ENCODE data around the gene LGALS7B. TPM values are rescaled to one million over a fixed set of nuclear protein-coding genes. Genes with fewer than 3 reads are reported as not detected.
"Not testable (repeated sequence)": the region's sequence is repeated elsewhere in the genome, so short reads cannot be mapped to it uniquely, and the experiment has no call there.

Gene LGALS7B
- total and polyA plus RNA-seq, 10 donors: 1.1 to 167 (median 33.5) TPM; not detected in 3

- WGBS, 5 donors: 89 to 98% (median 95%) methylated on average over 12 of the region's 12 CpGs
- H3K9me3 ChIP-seq: no peaks in the 10 kb centered on the region
- peak; percentile 47 for DNase-seq
- H3K4me3 ChIP-seq: no peak overlapping the region
- no peaks in the 10 kb centered on the region for H3K27me3 ChIP-seq (replicated peaks in 1 of 7)
- no peak for TF ChIP-seq CTCF (IDR thresholded peaks at IDR 0.05 in 8 of 11, conservative IDR thresholded peaks at IDR 0.05 in 3 of 11)
- no peak for TF ChIP-seq POLR2AphosphoS5 (IDR thresholded peaks at IDR 0.05)
- TF ChIP-seq POLR2A (IDR thresholded peaks at IDR 0.05): no peak
- peaks cover 0 to 30% (median 8%) of the 10 kb centered on the region in 6 donors for H3K36me3 ChIP-seq
- no peak overlapping the region for H3K27ac ChIP-seq
- intact Hi-C loops (cut with DNase I; ENCODE audit: low total_unique reads): no loop called here
- peaks cover 0 to 16% (median 8%) of the 10 kb centered on the region in 6 donors for H3K4me1 ChIP-seq
Observed at GRCh38 chr19:38801359-38802095, 12.5 kb downstream of the LGALS7B start.

- Histone ChIP-seq H3K36me3 (peaks cover 0 to 30% (median 8%) of the 10 kb centered on the region in 6 donors), H3K27me3 (replicated peaks in 1 of 7) (no peaks in the 10 kb centered on the region), H3K9me3 (no peaks in the 10 kb centered on the region), H3K27ac (no peak overlapping the region), H3K4me1 (peaks cover 0 to 16% (median 10%) of the 10 kb centered on the region in 6 donors), H3K4me3 (no peak overlapping the region)
- intact Hi-C loops (cut with DNase I; ENCODE audit: low total_unique reads): no loop called here
- no peak for TF ChIP-seq POLR2AphosphoS5 (IDR thresholded peaks at IDR 0.05)
- peak; percentile 51 for DNase-seq
- 91 to 96% (median 92%) methylated on average over 10 of the region's 10 CpGs for WGBS, 5 donors
Observed at GRCh38 chr19:38803543-38803942, 14.5 kb downstream of the LGALS7B start.

- Histone ChIP-seq H3K4me1 (peaks cover 0 to 16% (median 10%) of the 10 kb centered on the region in 6 donors), H3K27me3 (replicated peaks in 1 of 7) (no peaks in the 10 kb centered on the region), H3K4me3 (no peak overlapping the region), H3K36me3 (peaks cover 0 to 30% (median 8%) of the 10 kb centered on the region in 6 donors), H3K27ac (peak overlapping the region in 4 of 8 donors; percentile 20 to 62 (median 28)), H3K9me3 (no peaks in the 10 kb centered on the region)
- peak; percentile 15 for DNase-seq
- WGBS, 5 donors: 34 to 45% (median 41%) methylated on average over 1 of the region's 1 CpG
- intact Hi-C loops (cut with DNase I; ENCODE audit: low total_unique reads): no loop called here
- TF ChIP-seq CTCF (IDR thresholded peaks at IDR 0.05 in 8 of 11, conservative IDR thresholded peaks at IDR 0.05 in 3 of 11) (no peak), POLR2AphosphoS5 (IDR thresholded peaks at IDR 0.05) (no peak), POLR2A (IDR thresholded peaks at IDR 0.05) (no peak)
Observed at GRCh38 chr19:38805180-38805579, 16.2 kb downstream of the LGALS7B start.

GRCh38 chr19:38806371-38806770, 17.4 kb downstream of the LGALS7B start:
- Histone ChIP-seq H3K9me3 (no peaks in the 10 kb centered on the region), H3K4me1 (peaks cover 0 to 16% (median 10%) of the 10 kb centered on the region in 6 donors), H3K27ac (peak overlapping the region in 1 of 8 donors; percentile 7), H3K27me3 (replicated peaks in 1 of 7) (no peaks in the 10 kb centered on the region), H3K36me3 (peaks cover 0 to 22% (median 4%) of the 10 kb centered on the region in 6 donors), H3K4me3 (no peak overlapping the region)
- peak; percentile 57 for DNase-seq
- TF ChIP-seq CTCF (IDR thresholded peaks at IDR 0.05 in 8 of 11, conservative IDR thresholded peaks at IDR 0.05 in 3 of 11) (no peak), POLR2AphosphoS5 (IDR thresholded peaks at IDR 0.05) (no peak), POLR2A (IDR thresholded peaks at IDR 0.05) (no peak)
- intact Hi-C loops (cut with DNase I; ENCODE audit: low total_unique reads): no loop called here
- WGBS, 5 donors: 86 to 95% (median 88%) methylated on average over 6 of the region's 6 CpGs

GRCh38 chr19:38807374-38808098, 18.5 kb downstream of the LGALS7B start:
- Histone ChIP-seq H3K4me1 (peaks cover 0 to 16% (median 10%) of the 10 kb centered on the region in 6 donors), H3K27ac (peak overlapping the region in 1 of 8 donors; percentile 23), H3K36me3 (peaks cover 0 to 10% (median 0%) of the 10 kb centered on the region in 6 donors)
- H3K9me3 ChIP-seq; H3K4me3 ChIP-seq; H3K27me3 ChIP-seq (replicated peaks in 1 of 7); DNase-seq; intact Hi-C loops (cut with DNase I; ENCODE audit: low total_unique reads): not testable (repeated sequence)
- WGBS, 5 donors: 61 to 86% (median 82%) methylated on average over 13 to 18 of the region's 18 CpGs

All from spleen (tissue), 11 donors.